Kidney tubule cell (primary cell): ENCODE data around the gene GALNT1.

Source experiments
- DNase-seq: peaks from one replicate; pipeline ENCODE4 v3.0.0-alpha.2; 2018; ENCODE audit warnings: low spot score

Gene GALNT1

GRCh38 chr18:35680139-35680551, 98.6 kb downstream of the GALNT1 start:
- DNase-seq = no peak

DNA sequence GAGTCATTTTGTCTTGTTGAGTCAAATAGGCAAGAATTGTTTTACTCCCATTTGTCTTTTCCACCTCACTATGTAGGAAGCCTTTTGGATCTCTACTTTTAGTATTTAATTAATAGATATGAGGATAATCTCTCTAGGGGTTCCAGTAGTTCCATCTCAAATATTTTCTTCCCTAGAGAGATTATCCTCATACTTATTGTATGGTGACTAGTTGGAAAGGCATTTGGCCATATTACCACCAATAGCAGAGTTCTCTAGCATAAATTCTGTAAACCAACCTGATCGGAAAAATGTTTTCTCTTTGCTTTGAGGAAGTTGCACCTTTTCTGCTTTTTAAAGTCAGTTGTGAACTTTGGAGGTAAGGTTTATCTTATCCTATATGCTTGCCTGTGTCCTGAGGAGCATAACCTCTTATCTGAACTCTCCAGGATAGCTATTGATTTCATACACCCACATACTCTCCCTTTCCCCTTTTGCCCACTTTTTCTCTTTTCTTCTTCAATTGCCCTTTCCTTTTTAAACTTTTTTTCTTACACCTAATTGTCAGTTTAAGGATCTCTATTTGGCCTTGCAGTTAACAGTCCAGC, 100.8 kb downstream of the GALNT1 start:
- no peak for DNase-seq

DNA sequence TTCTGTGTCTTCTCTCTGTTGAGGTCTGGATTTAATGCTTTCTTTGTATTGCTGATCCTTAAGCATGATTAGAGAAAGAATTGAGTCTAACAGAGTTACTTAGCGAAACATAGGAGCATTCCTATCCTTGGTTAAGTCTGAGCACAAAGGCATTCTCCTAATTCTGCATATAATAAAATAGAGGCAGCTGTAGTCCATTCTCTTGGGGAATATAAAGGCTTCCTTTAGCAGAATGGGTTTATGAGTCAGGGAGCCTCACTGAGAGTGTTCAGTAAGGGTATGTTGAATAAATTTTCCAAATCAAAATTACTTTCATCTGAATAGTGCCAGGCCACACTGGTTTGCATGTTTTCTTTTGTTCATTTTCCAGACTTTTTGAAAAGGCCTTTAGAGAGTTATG, 101.5 kb downstream of the GALNT1 start:
- no peak for DNase-seq

DNA sequence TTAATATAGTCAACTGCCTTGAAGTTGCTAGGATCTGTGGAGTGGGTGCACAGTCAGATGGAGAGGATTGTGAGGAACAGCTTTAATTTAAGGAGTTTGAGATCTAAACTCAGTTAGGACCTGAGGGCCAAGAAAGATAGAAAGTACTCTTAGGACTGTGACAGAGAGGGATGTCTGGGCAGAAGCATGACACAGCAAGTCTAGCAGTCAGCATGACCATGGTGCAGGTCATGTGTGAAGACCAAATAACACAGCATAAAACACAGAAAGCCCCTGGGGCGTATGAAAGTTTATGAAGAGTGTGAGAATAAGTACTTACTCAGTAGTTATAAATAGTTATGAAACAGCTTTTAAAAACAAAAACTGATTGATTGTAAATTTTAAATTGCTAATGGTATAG, 107.2 kb downstream of the GALNT1 start:
- peak; percentile 18 for DNase-seq

DNA sequence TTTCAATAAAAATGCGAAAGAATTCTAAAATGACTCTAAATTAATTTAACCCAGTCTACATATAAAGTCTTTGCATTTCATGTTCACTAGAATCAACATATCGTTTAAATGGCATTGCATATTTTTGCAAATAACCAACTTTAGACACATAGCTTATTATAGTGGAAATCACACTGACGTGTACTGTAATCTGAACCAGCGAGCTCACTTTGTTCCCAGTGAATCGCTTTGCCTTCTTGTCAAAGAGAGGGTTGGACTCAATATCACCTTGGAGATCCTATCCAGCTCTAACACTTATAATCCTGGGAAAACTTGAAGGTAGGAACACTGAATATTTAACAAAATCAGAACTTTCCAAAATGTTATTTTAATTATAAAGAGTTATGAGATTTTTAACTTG, 108.2 kb downstream of the GALNT1 start:
- DNase-seq = no peak

GRCh38 chr18:35691625-35692024, 110.1 kb downstream of the GALNT1 start:
- DNase-seq = no peak

GRCh38 chr18:35692866-35693265, 111.3 kb downstream of the GALNT1 start:
- no peak for DNase-seq

DNA sequence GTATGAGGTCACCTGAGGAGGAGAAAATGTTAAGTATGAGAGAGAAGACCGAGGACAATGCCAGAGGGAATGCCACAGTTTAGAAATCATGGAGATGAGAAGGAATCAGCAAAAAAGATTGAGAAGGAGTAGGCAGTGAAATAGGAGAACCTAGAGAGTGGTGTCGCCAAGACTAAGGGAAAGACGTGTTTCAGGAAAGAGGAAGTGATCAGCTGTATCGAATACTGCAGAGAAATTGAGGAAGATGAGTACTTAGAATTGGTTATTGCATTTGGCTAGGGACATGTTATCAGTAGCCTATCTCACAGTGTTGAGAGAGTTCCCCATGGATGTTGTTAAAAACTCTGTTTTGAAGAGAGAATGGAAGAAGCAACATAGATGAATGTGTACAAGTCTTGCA, 112.3 kb downstream of the GALNT1 start:
- DNase-seq = no peak

DNA sequence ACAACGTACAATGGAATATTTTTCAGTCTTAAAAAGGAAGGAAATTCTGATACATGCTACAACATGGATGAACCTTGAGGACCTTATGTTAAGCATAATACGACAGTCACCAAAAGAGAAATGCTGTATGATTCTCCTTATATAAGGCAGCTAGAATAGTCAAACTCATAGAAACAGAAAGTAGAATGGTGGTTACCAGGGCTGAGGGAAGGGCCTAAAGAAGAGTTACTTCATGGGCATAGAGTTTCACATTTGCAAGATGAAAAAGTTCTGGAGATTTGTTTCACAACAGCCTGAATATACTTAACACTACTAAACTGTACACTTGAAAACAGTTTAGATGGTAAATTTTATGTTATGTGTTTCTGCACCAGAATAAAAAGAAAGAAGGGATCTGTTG, 113.3 kb downstream of the GALNT1 start:
- no peak for DNase-seq

DNA sequence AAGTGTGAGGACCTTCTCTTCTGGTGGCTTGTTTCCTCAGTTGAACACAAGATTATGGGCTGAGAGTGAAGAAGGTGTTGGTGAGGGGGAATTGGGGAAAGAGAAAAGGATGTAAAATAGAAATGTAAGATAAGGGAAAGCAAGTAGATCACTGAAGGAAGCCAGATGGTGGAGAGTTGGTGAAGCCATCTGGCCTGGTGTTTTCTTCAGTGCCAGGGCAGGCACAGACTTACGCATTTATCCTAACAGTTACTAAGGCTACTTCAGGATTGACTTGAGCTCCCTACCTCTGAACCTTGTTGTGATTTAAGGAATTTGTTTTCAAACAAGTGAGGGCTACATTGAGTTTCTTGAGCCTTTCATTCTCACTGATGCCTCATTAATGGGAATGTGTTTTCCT, 113.8 kb downstream of the GALNT1 start:
- DNase-seq = no peak

DNA sequence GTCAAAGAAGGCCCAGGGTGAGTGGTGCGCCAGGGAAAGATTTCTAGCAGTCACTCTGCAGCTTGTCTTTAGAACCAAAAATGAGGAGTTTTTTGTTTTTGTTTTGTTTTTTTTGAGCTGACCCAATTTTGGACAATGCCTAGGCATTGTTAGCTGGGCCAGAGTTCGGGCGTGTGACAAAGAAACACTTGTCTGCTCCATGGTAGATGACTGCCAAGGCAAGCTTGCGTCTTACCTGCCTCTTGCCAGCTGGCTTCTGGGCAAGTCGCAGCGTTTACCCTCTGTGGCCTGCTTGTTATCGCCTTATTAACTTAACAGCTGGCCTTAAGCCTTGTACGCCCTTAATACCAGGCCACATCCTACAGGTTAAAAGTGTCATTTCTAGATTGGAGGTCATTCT, 114.3 kb downstream of the GALNT1 start:
- DNase-seq = no peak

- DNase-seq = no peak
Measured at GRCh38 chr18:35696307-35696706, 114.8 kb downstream of the GALNT1 start.

DNA sequence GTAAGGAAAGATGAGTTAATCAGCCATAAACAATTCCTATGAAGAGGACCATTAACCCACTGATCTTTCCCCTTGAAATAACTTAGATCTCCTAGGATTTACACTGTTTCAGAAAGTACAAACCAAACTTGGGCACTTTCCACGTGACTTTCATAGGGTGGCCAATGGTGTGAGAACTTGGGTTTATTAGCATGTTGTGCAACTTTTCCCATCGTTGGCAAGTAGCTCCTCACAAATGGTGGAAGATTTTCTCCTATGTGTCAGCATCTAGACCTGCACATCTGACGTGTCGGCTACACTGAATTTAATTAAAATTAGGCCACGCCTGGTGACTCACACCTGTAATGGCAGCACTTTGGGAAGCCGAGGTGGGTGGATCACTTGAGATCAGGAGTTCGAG, 116.3 kb downstream of the GALNT1 start:
- no peak for DNase-seq

DNA sequence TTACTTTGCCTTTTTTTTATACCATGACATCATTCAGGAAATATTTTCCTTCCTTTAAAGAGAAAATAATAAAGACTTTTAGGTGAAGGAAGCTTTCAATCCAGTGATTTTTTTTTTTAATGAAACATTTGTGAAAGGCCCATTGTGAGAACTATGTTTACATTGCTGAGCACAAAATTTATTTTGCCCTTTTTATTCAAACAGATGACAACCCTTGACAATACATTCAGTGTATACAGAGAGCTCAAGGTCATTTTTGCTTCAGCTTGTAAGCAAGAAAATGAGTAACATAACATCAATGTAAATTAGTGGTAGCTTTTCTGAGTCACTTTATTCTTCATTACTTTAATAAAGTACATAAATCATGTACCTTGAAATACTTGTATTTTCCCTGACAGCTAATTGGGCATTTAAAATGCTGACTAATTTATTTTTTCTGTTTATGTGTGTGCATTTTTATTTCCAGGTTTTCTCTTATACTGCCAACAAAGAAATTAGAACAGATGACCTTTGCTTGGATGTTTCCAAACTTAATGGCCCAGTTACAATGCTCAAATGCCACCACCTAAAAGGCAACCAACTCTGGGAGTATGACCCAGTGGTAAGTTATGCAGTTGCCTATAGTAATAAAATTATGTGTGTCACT, 121.6 kb downstream of the GALNT1 start:
- DNase-seq = peak; percentile 4

GRCh38 chr18:35705988-35706387, 124.4 kb downstream of the GALNT1 start:
- DNase-seq = no peak

DNA sequence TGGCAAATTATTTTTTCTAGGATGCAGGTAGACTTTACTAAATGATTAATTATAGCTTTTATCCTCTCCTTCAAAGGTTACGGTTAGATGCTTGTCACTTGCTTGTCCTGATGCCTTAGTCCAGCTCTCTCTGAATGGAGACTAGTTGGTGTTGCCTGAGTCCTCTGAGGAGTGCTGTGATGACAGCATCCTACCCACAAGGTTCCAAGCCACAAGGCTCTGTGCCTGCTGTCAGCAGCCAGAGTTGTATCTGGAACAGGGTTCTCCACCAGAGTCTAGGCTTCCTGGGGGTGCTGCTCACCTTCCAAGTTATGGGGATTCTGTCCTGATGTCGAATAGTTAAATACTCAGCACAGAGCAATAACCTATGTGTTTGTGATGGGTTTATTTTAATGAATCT, 125.7 kb downstream of the GALNT1 start:
- DNase-seq = no peak

- no peak for DNase-seq
Measured at GRCh38 chr18:35707674-35708073, 126.1 kb downstream of the GALNT1 start.

DNA sequence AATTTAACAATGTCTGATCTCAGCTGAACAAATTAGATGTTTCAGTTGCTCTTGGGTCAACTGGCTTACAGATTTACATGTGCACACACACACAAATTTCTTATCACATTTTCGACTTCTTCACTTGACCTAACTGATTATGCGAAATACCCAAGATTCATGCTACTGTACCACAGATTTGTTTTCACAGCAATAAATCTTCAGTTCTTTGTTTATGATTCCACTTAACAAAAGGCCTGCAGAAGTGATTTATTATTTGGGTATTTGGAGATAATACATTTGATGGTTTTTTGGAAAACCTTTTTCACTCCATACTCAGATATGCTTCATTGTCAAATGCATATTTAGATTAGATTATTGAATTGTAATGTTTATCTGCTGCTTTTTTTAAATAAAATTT, 129.0 kb downstream of the GALNT1 start:
- no peak for DNase-seq

- no peak for DNase-seq
Measured at GRCh38 chr18:35711227-35711626, 129.7 kb downstream of the GALNT1 start.

GRCh38 chr18:35713545-35713944, 132.0 kb downstream of the GALNT1 start:
- DNase-seq = peak; percentile 39

DNA sequence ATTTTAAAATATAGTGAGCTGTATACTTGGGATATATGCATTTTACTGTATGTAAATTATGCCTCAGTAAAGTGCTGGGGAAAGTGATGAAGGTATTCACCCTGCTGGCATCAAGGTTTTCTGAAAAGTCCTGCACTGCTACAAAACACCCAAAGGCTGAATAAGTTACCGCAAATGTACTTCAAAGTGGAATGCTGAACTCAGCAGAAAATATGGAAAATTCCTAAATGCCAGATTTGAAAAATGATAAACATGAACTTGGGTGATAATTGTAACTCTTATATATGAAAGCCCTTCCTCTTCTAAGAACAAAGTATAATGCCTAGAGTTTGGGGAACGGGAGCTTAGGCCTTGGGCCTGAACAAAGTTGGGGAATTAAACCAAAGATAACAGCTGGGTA, 133.0 kb downstream of the GALNT1 start:
- DNase-seq = no peak

DNA sequence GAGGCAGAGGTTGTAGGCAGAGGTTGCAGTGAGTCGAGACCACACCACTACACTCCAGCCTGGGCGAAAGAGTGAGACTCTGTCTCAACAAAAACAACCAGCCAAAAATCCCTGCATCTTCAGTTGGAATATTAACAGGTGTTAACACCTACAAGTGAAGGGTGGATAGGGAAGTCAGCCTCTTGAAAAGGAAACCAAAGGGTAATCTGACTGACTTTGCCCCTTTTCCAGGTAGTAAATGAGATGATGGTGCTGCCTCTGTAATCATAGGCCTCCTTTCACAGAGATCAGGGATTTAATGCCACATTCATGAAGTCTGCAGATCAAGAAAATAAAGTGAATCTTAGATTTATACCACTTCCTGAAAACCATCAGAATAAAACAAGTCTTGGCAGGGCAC, 133.6 kb downstream of the GALNT1 start:
- no peak for DNase-seq

- DNase-seq = no peak
Measured at GRCh38 chr18:35716169-35716831, 134.8 kb downstream of the GALNT1 start.

- DNase-seq = no peak
Measured at GRCh38 chr18:35717182-35717581, 135.6 kb downstream of the GALNT1 start.
